K562 (cell line): ENCODE measurements around the gene AGFG2. TPM values are rescaled to one million over a fixed set of nuclear protein-coding genes. Genes with fewer than 3 reads are reported as not detected.

Experiments used
- CXXC5 ChIP-seq: fragments of 250-450 bp; sonication (Bioruptor Pico); IDR thresholded peaks from 2 replicates; pipeline ENCODE4 v1.8.0; 2022; ENCODE audit warnings: inconsistent platforms, mild to moderate bottlenecking, moderate library complexity
- FOXP1 ChIP-seq: sonication (generic); formaldehyde crosslinking; IDR thresholded peaks from 2 replicates; pipeline ENCODE4 v1.8.0; 2022; ENCODE audit warnings: mild to moderate bottlenecking, missing genetic modification reagents
- LEF1 ChIP-seq: fragments of 450-650 bp; IDR thresholded peaks from 2 replicates; pipeline ENCODE4 v1.6.1; 2016; ENCODE audit warnings: mild to moderate bottlenecking
- MLLT1 ChIP-seq, 2 experiments: fragments of 450-650 bp; IDR thresholded peaks; 2 replicates each; pipeline ENCODE4 v1.6.1; 2016
- PCBP1 ChIP-seq: fragments of 200-400 bp; formaldehyde crosslinking; IDR thresholded peaks from 2 replicates; pipeline ENCODE4 v1.6.1; 2018; ENCODE audit warnings: mild to moderate bottlenecking, low read depth, low read length; ENCODE audit not compliant: poor library complexity, severe bottlenecking
- PHF21A ChIP-seq: fragments of 450-650 bp; IDR thresholded peaks from 2 replicates; pipeline ENCODE4 v1.6.1; 2017; ENCODE audit warnings: low read depth, borderline replicate concordance
- PREB ChIP-seq: sonication (generic); formaldehyde crosslinking; IDR thresholded peaks from 2 replicates; pipeline ENCODE4 v1.8.1; 2023; ENCODE audit warnings: mild to moderate bottlenecking, missing genetic modification reagents
- SMARCB1 ChIP-seq: IDR thresholded peaks from 2 replicates; pipeline ENCODE4 v1.6.1; 2011; ENCODE audit warnings: improper control_type of control experiment, low read depth; ENCODE audit not compliant: insufficient read length
- ZBTB49 ChIP-seq: sonication (generic); formaldehyde crosslinking; IDR thresholded peaks from 2 replicates; pipeline ENCODE4 v1.8.0; 2022; ENCODE audit warnings: missing genetic modification reagents, mild to moderate bottlenecking, borderline replicate concordance
- polyA plus RNA-seq, 8 experiments: library from polyadenylated mRNA; depleted of rRNA in 4 of 8; stranded (reverse) in 5 of 8; unstranded in 3 of 8; fragments of >200 nt; fragmentation: Nextera tagmentation in 2 of 8; fragmentation: Illumina TruSeq in 1 of 8; extraction: Ambion mirVana in 2 of 8; extraction: Trizol in 1 of 8; gene quantifications; 2 replicates each; pipeline versions ENCODE4 v1.2.1 to v1.2.3, GENCODE V29; 2011 to 2014; ENCODE audit warnings: inconsistent platforms in 1 of 8, missing spikeins in 1 of 8
- total RNA-seq, 7 experiments: library from RNA; depleted of rRNA in 6 of 7; stranded (reverse); fragments of >200 nt in 6 of 7; fragmentation: Illumina TruSeq in 2 of 7; extraction: Trizol in 2 of 7; gene quantifications; 2 replicates each; pipeline versions ENCODE4 v1.2.1 to v1.2.3, GENCODE V29; 2011 to 2021; ENCODE audit warnings: low replicate concordance in 1 of 7

AGFG2 gene
- total and polyA plus RNA-seq, 9 of the 15 experiments (the other 6 are each of a cell fraction or from before 2014, with no cell fraction given): 0.31 to 23.1 (median 6.5) TPM

GRCh38 chr7:100585511-100586265, 46.7 kb downstream of the AGFG2 start, which contains the start of gene LRCH4 (continued):
- TF ChIP-seq PREB (CRISPR knock-in tag) (no peak), FOXP1 (CRISPR knock-in tag) (peak; percentile 78), PHF21A (peak; percentile 47; the same call in 1 of the 2 replicates), SMARCB1 (no peak), PCBP1 (peak; percentile 99), ZBTB49 (no peak), LEF1 (peak; percentile 10; the same call in 1 of the 2 replicates), CXXC5 (CRISPR knock-in tag) (peak; percentile 92), MLLT1 (IDR thresholded peaks at IDR 0.05) (peak in 1 of 2 experiments; percentile 28; a peak in 1 of 4 replicates)
